Sciatic nerve (tissue), 2 donors: ENCODE results near the gene MRFAP1L1. TPM values are rescaled to one million over a fixed set of nuclear protein-coding genes. Genes with fewer than 3 reads are reported as not detected.

Experiments
- ATAC-seq: fragments of 200-7000 bp; cut with Tn5 transposase; one replicate; pipeline ENCODE4 v1.9.1; 2020; ENCODE audit warnings: mild to moderate bottlenecking, moderate library complexity
- DNase-seq: peaks from one replicate; pipeline ENCODE4 v3.0.0-alpha.2; 2020; ENCODE audit warnings: low spot score
- intact Hi-C: fragments of 100-400 bp; cut with DNase I; formaldehyde crosslinking; loops from one replicate; pipeline ENCODE4 v1.14.2; 2022
- total RNA-seq: library from RNA; stranded (reverse); fragmentation: NEBNext Ultra II Directional; extraction: Animal tissue kit (Norgen Biotek cat#: 25700); gene quantifications from one replicate; pipeline ENCODE4 v1.2.1, GENCODE V29; 2021
- donor health status: DM: no; HTN: no; CAD: no.
- donor health status: DM: no; HTN: no; CAD: no.

Gene MRFAP1L1
- total RNA-seq, 1 donor from 2014 or later, result 46.0 TPM

- intact Hi-C loops, result no loop called here
- no peak for ATAC-seq
- no peak for DNase-seq
Observed at GRCh38 chr4:6695660-6696610, 13.7 kb downstream of the MRFAP1L1 start.

- intact Hi-C loops, result no loop called here
- DNase-seq (no peak), ATAC-seq (no peak)
Observed at GRCh38 chr4:6694177-6694901, 15.3 kb downstream of the MRFAP1L1 start.

- DNase-seq, result no peak
- ATAC-seq, result no peak
- intact Hi-C loops, result no loop called here
Observed at GRCh38 chr4:6693231-6694176, 16.2 kb downstream of the MRFAP1L1 start, which contains the start of gene S100P. Gene S100P, plus strand, starts transcription at chr4:6693878. Its CDS starts 55 bp downstream, at chr4:6693933.

GRCh38 chr4:6692806-6693205 is 16.9 kb downstream of the MRFAP1L1 start:
- DNase-seq (no peak), ATAC-seq (no peak)
- intact Hi-C loops, result no loop called here

- no peak for ATAC-seq
- DNase-seq, result no peak
- intact Hi-C loops, result no loop called here
Observed at GRCh38 chr4:6692379-6692778, 17.3 kb downstream of the MRFAP1L1 start.

- intact Hi-C loops, result no loop called here
- DNase-seq (no peak), ATAC-seq (no peak)
Observed at GRCh38 chr4:6689506-6689960, 20.1 kb downstream of the MRFAP1L1 start.

- ATAC-seq (peak; percentile 84), DNase-seq (peak; percentile 70)
- intact Hi-C loops, result no loop called here
Observed at GRCh38 chr4:6688879-6689505, 20.7 kb downstream of the MRFAP1L1 start.

GRCh38 chr4:6687947-6688878 is 21.5 kb downstream of the MRFAP1L1 start:
- DNase-seq (no peak), ATAC-seq (no peak)
- intact Hi-C loops, result no loop called here

- intact Hi-C loops, result no loop called here
- ATAC-seq, result no peak
- DNase-seq, result no peak
Observed at GRCh38 chr4:6686104-6686787, 23.4 kb downstream of the MRFAP1L1 start.

GRCh38 chr4:6684656-6685055 is 25.0 kb downstream of the MRFAP1L1 start:
- DNase-seq, result no peak
- ATAC-seq, result no peak
- intact Hi-C loops, result no loop called here

GRCh38 chr4:6682862-6683590 is 26.6 kb downstream of the MRFAP1L1 start:
- DNase-seq, result no peak
- intact Hi-C loops, result no loop called here
- ATAC-seq, result no peak

- DNase-seq (no peak), ATAC-seq (no peak)
- intact Hi-C loops, result no loop called here
Observed at GRCh38 chr4:6681191-6681590, 28.5 kb downstream of the MRFAP1L1 start.

- DNase-seq (no peak), ATAC-seq (no peak)
- intact Hi-C loops, result no loop called here
Observed at GRCh38 chr4:6680372-6681034, 29.2 kb downstream of the MRFAP1L1 start.

- DNase-seq, result no peak
- intact Hi-C loops, result no loop called here
Observed at GRCh38 chr4:6676722-6677558, 32.7 kb downstream of the MRFAP1L1 start.

More at GRCh38 chr4:6676722-6677558, 32.7 kb downstream of the MRFAP1L1 start:
- ATAC-seq, result no peak
